Progenitor cell of endocrine pancreas (in vitro differentiated cells): ENCODE measurements around the gene SMAD3. TPM values are rescaled to one million over a fixed set of nuclear protein-coding genes. Genes with fewer than 3 reads are reported as not detected.

Experiments
- DNase-seq: peaks from one replicate; pipeline ENCODE4 v3.0.0; 2021; ENCODE audit warnings: low spot score; ENCODE audit not compliant: unreplicated experiment
- H3K27ac Mint-ChIP-seq: 2 replicates; pipeline ENCODE4 v1.8.0; 2021; ENCODE audit warnings: mild to moderate bottlenecking, moderate library complexity, mixed read lengths
- H3K27me3 Mint-ChIP-seq: 2 replicates; pipeline ENCODE4 v1.8.0; 2021; ENCODE audit warnings: mixed read lengths
- H3K36me3 Mint-ChIP-seq: 2 replicates; pipeline ENCODE4 v1.8.0; 2022; ENCODE audit warnings: mixed read lengths; ENCODE audit not compliant: insufficient read depth
- H3K4me1 Mint-ChIP-seq: 2 replicates; pipeline ENCODE4 v1.8.0; 2021; ENCODE audit warnings: low read depth, mixed read lengths
- H3K4me3 Mint-ChIP-seq: 2 replicates; pipeline ENCODE4 v1.8.0; 2021; ENCODE audit warnings: low read depth, mild to moderate bottlenecking, moderate library complexity, mixed read lengths
- H3K9me3 Mint-ChIP-seq: 2 replicates; pipeline ENCODE4 v1.8.0; 2021; ENCODE audit warnings: low read depth, mixed read lengths
- CTCF ChIP-seq: fragments of 200-600 bp; sonication (generic); IDR thresholded peaks from one replicate; pipeline ENCODE4 v1.5.0; 2021; ENCODE audit warnings: antibody characterized with exemption, mild to moderate bottlenecking; ENCODE audit not compliant: unreplicated experiment
- total RNA-seq: library from RNA; stranded (reverse); gene quantifications from 2 replicates; pipeline ENCODE4 v1.2.1, GENCODE V29; 2021

SMAD3 gene
- total RNA-seq, 1 donor from 2014 or later: 51.3 TPM

- TF ChIP-seq CTCF: no peak
- no peak for DNase-seq
- Mint-ChIP-seq H3K4me1 (peaks cover 50% of the 10 kb centered on the region), H3K9me3 (no peaks in the 10 kb centered on the region), H3K27me3 (no peaks in the 10 kb centered on the region), H3K27ac (no peak overlapping the region), H3K36me3 (peaks cover 1% of the 10 kb centered on the region), H3K4me3 (no peak overlapping the region)
Observed at GRCh38 chr15:67089217-67090193, 24.1 kb downstream of the SMAD3 start.

GRCh38 chr15:67090297-67091070 lies 25.1 kb downstream of the SMAD3 start:
- H3K27me3 Mint-ChIP-seq: no peaks in the 10 kb centered on the region
- H3K4me1 Mint-ChIP-seq: peaks cover 49% of the 10 kb centered on the region
- H3K27ac Mint-ChIP-seq: peak overlapping the region; percentile 9
- H3K9me3 Mint-ChIP-seq: no peaks in the 10 kb centered on the region
- TF ChIP-seq CTCF: no peak
- no peak overlapping the region for H3K4me3 Mint-ChIP-seq
- H3K36me3 Mint-ChIP-seq: no peaks in the 10 kb centered on the region
- no peak for DNase-seq

- H3K9me3 Mint-ChIP-seq: no peaks in the 10 kb centered on the region
- no peak overlapping the region for H3K4me3 Mint-ChIP-seq
- no peaks in the 10 kb centered on the region for H3K27me3 Mint-ChIP-seq
- peak overlapping the region; percentile 46 for H3K27ac Mint-ChIP-seq
- no peaks in the 10 kb centered on the region for H3K36me3 Mint-ChIP-seq
- no peak for DNase-seq
- no peak for TF ChIP-seq CTCF
- H3K4me1 Mint-ChIP-seq: peaks cover 47% of the 10 kb centered on the region
Observed at GRCh38 chr15:67091071-67091979, 25.9 kb downstream of the SMAD3 start.

GRCh38 chr15:67091980-67092677 lies 26.7 kb downstream of the SMAD3 start:
- Mint-ChIP-seq H3K27me3 (no peaks in the 10 kb centered on the region), H3K9me3 (no peaks in the 10 kb centered on the region), H3K27ac (no peak overlapping the region), H3K36me3 (no peaks in the 10 kb centered on the region), H3K4me1 (peaks cover 40% of the 10 kb centered on the region), H3K4me3 (no peak overlapping the region)
- no peak for DNase-seq
- TF ChIP-seq CTCF: no peak
